GM12872 (cell line): ENCODE results near the gene CD180.

ENCODE experiments used
- TF ChIP-seq, protein P1 (sequence below): IDR thresholded peaks from 3 replicates; pipeline ENCODE4 v1.5.1; 2011; ENCODE audit warnings: low read depth, mild to moderate bottlenecking, low read length, moderate library complexity; ENCODE audit not compliant: insufficient read depth

The CD180 gene

DNA sequence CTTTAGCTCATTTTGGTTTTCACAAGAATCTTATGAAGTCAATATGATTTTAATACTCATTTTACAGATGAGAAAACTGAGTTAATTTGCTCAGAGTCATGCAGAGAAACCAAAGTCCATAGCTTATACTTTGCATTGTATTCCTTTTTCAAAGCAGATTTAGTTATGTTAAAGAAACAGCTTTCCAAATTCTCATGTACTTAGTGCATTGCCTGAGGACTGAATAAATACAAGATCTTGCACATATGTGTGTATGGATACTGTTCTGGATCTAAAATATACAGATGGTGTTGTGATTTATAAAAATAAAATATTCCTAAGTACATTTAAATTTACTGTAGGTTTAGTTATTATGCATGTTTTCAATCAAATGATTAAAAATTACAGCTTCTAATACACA, 43.5 kb upstream of the CD180 start:
- TF ChIP-seq, protein P1, sequence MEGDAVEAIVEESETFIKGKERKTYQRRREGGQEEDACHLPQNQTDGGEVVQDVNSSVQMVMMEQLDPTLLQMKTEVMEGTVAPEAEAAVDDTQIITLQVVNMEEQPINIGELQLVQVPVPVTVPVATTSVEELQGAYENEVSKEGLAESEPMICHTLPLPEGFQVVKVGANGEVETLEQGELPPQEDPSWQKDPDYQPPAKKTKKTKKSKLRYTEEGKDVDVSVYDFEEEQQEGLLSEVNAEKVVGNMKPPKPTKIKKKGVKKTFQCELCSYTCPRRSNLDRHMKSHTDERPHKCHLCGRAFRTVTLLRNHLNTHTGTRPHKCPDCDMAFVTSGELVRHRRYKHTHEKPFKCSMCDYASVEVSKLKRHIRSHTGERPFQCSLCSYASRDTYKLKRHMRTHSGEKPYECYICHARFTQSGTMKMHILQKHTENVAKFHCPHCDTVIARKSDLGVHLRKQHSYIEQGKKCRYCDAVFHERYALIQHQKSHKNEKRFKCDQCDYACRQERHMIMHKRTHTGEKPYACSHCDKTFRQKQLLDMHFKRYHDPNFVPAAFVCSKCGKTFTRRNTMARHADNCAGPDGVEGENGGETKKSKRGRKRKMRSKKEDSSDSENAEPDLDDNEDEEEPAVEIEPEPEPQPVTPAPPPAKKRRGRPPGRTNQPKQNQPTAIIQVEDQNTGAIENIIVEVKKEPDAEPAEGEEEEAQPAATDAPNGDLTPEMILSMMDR, result no peak

DNA sequence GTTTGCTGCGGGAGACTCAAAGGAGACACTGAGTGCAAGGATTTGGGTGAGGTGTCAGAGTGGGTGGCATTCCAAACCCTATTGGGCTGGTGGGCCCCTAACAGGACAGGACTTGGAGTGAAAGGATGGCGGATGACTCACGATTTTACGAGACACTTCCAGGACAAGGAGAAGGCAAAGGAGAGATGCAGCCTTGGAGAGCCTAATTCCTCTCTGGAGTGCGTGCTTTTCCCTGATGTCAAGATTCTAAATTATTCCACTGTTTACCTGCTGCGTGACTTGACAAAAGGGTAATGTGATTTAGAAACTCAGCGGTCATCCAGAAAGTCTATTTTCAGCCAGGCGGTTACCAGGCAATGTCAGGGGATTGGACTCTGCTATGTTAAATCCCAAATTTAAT, 41.6 kb upstream of the CD180 start:
- TF ChIP-seq, protein P1, result no peak

DNA sequence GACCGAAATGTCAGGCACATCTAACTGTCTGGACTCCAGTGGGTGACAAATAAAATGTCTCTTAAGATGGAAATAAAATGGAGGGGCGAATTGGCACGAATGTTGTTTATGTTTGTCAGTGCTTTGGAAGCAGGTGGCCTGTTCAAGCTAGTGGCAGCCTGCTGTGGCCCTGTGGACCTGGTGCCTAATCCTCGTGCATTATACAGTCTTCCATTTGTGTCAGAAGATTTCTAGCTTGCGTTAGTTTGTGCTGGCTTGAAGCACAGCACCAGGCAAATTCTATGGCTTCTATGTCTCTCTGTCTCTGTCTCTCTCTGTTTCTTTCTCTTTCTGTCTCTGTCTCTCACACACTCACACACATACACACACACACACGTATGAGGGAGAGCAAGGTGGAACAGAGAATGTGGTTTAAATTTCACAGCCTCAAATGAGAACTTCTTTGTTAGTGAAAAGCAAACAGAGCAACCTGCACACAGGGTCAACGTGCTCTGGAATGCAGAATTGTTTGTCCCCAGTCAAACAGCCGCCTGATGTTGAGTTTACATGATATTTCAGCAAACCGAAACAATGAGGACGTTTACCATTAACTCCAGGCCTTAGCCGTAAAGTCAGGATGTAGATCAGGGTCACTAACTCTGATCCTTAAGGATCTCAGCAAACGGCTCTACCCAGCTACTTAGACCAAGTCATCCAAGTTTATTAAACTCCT, 39.0 kb upstream of the CD180 start:
- TF ChIP-seq, protein P1, result no peak

DNA sequence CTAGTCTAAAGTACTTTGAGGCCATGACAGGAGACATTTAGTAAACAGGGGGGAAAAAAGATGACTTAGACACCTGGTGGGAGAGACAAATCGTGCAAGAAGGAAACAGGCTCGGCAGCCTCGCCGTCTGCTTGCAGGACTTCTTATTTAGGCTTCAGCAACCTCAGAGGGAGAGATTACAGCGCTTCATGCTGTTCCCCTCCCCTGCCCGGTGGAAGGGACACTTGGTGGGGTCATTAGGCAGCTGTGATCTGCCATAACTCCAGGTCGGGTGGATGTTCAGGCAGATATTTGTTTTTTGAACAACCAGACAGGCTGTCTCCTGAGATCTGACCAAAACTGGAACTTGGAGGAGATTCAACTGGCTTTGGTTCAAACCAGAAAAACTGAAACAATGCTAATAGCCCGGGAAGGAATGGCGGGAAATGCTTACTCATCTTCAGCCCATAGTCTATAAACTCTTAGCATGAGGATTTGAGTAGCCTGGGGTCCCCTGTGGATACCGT, 38.1 kb upstream of the CD180 start:
- TF ChIP-seq, protein P1, result no peak

DNA sequence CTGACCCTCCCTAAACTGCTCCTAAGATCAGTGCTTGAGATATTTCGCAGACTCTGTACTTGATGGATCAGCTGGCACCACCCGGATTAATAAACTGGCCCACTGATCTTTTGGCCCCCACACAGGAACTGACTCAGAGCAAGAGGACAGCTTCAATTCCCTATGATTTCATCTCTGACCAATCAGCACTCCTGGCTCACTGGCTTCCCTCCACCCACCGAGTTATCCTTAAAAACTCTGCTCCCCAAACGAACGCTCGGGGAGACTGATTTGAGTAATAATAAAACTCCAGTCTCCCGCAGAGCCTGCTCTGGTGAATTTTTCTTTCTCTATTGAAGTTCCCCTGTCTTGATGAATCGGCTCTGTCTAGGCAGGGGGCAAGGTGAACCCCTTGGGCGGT, 36.5 kb upstream of the CD180 start:
- TF ChIP-seq, protein P1, result no peak

DNA sequence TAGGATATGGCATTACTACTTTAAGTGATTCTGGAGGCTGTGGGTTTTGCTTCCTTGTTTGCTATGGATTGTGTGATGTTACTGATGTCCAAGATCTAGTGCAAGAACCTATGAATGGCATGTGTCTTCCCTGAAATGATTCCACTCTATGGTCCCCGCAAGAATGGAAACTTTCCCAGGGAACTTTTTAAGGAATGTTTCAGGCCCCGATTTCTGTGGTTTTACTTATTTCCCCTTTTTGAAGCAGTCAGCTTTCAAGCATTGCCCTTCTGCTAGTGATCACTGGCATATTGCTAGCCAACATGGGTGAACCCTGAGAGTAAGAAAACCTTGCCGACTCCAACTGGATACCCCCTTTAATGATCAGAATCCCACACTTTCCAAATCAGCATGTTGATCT, 26.6 kb upstream of the CD180 start:
- TF ChIP-seq, protein P1, result no peak

DNA sequence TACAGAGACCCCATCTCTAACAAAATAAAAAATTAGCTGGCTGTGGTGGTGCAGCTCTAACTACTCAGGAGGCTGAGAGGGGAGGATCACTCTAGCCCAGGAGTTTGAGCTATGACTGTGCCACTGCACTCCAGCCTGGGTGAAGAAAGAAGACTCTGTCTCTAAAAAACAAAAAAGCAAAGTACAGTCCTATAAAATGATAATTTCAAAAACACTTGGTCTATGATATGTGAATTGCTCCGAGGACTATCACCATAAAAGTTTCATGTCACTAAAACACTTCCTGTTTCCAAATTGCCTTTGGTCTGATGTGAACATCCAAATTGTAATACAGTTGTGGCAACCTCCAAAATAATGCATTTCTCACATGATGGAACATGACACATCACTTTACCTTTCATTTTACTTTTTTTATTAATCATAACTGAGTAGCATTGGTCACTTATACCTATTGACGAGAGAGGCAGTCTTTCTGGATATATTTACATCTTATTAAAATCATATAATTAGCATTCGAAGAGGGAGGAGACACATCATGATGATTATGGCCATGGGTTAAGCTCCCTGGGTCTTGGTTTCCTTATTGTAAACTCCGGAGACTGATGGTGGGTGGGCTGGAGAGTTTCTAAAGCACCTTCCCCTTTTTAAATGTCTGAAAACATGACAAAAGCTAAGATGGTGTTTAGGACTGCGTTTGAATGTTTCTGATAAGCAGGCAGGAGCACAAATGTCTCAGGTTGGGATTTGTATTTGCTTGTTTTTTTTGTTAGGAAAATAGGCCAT, 25.8 kb upstream of the CD180 start:
- TF ChIP-seq, protein P1, result no peak
